ENCODE measurements around the gene CYTH3. TPM values are rescaled to one million over a fixed set of nuclear protein-coding genes. Genes with fewer than 3 reads are reported as not detected.

The CYTH3 gene
- total RNA-seq, 1 donor: 33.2 TPM

DNA sequence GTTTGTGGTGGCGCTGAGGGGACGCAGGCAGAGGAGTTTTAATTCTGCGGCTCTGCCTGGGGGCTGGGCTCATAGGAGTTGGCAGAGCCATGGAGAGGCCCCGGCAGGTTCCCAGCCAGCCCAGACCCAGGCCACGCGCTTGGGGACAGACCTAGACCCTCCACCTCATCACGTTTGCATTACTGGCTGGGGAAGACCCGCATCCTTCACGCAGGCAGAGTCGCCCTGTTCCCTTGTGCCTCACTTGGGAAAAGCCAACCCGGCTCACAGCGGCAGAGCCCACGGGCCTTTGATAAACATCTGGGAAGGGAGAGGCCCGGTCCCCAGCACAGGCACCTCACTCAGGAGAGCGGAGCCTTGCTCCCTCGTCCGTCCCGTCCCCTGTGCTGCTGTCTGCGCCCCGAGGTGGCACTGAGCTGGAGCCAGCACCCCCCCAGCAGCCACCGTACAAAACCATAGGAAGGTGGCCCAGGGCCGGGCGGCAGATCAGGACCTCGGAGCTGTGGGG is 112.8 kb downstream of the CYTH3 start:
- DNase-seq (ENCODE audit: low read depth): no peak
- H3K4me3 ChIP-seq (ENCODE audit: low read depth, low read length): no peak overlapping the region
- TF ChIP-seq, protein P1, sequence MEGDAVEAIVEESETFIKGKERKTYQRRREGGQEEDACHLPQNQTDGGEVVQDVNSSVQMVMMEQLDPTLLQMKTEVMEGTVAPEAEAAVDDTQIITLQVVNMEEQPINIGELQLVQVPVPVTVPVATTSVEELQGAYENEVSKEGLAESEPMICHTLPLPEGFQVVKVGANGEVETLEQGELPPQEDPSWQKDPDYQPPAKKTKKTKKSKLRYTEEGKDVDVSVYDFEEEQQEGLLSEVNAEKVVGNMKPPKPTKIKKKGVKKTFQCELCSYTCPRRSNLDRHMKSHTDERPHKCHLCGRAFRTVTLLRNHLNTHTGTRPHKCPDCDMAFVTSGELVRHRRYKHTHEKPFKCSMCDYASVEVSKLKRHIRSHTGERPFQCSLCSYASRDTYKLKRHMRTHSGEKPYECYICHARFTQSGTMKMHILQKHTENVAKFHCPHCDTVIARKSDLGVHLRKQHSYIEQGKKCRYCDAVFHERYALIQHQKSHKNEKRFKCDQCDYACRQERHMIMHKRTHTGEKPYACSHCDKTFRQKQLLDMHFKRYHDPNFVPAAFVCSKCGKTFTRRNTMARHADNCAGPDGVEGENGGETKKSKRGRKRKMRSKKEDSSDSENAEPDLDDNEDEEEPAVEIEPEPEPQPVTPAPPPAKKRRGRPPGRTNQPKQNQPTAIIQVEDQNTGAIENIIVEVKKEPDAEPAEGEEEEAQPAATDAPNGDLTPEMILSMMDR (IDR thresholded peaks at IDR 0.05; ENCODE audit: insufficient read depth, low read depth, low read length): no peak

DNA sequence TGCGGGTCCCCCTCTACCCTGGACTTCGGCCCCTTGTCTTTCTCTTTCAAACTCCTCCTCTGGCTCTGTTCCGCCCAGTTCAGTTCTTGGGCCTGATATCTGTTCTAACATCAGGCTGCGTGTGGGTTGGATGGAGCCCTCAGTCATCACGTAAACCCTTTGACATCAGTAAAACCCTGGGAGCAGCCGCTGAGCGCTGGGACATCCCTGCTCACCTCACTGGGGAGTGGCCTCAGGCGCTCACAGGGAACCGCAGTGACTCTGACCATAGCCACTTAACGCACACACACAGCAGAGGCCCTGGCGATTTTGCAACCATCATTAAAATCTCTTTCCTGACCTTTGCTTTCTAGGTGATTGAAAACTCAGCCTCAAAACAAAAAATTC is 113.3 kb downstream of the CYTH3 start:
- TF ChIP-seq, protein P1 (IDR thresholded peaks at IDR 0.05; ENCODE audit: insufficient read depth, low read depth, low read length): no peak
- DNase-seq (ENCODE audit: low read depth): peak; percentile 22
- no peak overlapping the region for H3K4me3 ChIP-seq (ENCODE audit: low read depth, low read length)

DNA sequence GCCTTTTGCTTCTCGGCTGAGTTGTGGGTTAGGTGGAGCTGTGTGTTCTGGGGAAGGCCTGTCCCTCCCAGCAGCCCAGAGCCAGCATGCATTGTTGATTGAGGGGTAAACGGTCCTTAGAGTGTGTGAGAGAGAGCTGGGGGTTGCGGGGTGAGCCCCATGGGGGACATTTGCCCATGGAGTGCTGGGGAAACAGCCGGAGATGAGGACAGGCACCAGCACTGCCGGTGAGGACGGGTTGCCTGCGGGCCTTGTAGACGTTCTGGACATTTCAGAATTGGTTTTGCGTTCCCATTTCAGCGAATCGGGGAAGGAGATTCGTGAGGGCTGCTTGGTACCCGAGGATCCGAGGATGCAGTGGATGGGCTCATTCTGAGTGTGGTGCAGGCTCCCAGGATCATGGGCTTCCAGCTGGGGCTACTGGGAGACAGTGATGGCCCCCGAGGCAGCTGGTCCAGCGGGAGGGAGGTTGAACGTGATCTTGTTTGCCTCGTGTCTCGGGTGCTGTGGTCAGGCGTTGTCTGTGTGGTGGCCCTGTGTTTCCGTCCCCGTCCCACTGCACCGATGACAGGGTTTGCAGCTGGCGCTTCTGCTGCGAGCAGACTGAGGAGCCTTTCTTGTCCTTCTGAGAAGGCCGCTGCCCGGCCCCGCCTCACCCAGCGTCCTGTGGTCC is 113.9 kb downstream of the CYTH3 start:
- TF ChIP-seq, protein P1 (IDR thresholded peaks at IDR 0.05; ENCODE audit: insufficient read depth, low read depth, low read length): no peak
- no peak for DNase-seq (ENCODE audit: low read depth)
- no peak overlapping the region for H3K4me3 ChIP-seq (ENCODE audit: low read depth, low read length)

DNA sequence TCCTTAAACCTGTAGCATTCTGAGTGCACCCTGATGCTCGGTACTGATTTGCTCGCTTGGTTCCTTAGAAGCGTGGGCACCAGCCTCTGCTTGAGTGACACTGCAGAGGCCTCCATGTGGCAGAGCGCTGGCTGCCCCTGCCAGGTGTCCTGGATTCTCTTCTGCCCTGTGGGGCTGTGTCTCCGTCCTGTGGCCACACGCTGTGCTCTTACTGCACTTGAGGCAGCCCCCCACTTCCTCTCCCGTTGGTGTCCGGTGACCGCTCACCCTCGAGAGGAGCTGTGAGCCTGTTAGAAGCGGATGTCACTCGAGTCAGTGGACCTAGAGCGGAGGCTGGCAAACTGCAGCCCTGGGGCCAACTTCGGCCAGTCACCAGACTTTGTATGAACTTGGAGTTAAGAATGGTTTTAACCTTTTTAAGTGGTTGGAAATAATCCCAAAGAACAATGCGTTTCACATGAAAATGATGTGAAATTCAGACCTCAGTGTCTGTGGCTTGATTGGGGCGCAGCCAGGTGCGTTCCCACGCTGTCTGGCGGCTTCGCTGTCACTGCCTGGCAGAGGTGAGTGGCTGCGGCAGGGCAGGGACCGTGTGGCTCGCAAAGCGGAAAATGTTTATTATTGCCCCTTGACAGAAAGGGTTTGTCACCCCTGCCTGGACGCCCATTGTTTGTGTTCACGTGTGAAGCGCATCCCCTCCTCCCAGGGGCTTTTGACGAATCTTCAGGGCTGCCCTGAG is 114.6 kb downstream of the CYTH3 start:
- TF ChIP-seq, protein P1 (IDR thresholded peaks at IDR 0.05; ENCODE audit: insufficient read depth, low read depth, low read length): no peak
- DNase-seq (ENCODE audit: low read depth): no peak
- H3K4me3 ChIP-seq (ENCODE audit: low read depth, low read length): no peak overlapping the region

DNA sequence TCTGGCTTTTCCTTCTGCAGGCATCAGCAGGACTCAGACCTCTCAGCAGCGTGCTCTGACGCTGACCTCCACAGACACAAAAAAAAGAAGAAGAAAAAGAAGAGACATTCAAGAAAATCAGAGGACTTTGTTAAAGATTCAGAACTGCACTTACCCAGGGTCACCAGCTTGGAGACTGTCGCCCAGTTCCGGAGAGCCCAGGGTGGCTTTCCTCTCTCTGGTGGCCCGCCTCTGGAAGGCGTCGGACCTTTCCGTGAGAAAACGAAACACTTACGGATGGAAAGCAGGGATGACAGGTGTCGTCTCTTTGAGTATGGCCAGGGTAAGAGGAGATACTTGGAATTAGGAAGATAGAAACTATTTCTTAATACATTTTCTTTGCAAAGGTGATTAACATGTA is 115.7 kb downstream of the CYTH3 start:
- DNase-seq (ENCODE audit: low read depth): no peak
- TF ChIP-seq, protein P1 (IDR thresholded peaks at IDR 0.05; ENCODE audit: insufficient read depth, low read depth, low read length): no peak
- no peak overlapping the region for H3K4me3 ChIP-seq (ENCODE audit: low read depth, low read length)

DNA sequence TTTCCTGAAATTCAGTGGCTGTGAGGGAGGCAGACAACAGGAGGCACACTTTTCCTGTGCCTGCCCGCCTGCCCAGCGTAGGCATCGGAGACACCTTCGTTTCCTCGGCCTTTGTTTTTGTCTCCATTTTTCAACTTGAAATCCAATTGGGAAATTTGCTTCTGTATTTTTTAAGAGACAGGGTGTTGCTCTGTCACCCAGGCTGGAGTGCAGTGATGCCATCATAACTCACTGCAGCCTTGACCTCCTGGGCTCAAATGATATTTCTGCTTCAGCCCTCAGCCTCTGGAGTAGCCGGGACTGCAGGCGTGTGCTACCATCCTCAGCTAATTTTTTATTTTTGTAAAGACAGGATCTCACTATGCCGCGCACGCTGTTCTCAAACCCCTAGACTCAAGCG is 116.8 kb downstream of the CYTH3 start:
- TF ChIP-seq, protein P1 (IDR thresholded peaks at IDR 0.05; ENCODE audit: insufficient read depth, low read depth, low read length): no peak
- DNase-seq (ENCODE audit: low read depth): no peak
- no peak overlapping the region for H3K4me3 ChIP-seq (ENCODE audit: low read depth, low read length)
